Parathyroid adenoma (tissue), 2 donors: ENCODE results near the gene CTNNA1.

Source experiments
- H2AFZ ChIP-seq: fragments of 300-600 bp; sonication (generic); one replicate; pipeline ENCODE4 v1.7.0; 2017; ENCODE audit warnings: antibody characterized with exemption, mild to moderate bottlenecking
- H3K27ac ChIP-seq: fragments of 300-600 bp; sonication (generic); one replicate; pipeline ENCODE4 v1.7.0; 2017
- H3K27me3 ChIP-seq: fragments of 300-600 bp; sonication (generic); one replicate; pipeline ENCODE4 v1.7.0; 2017; ENCODE audit warnings: low read length; ENCODE audit not compliant: control insufficient read depth, insufficient read depth
- H3K36me3 ChIP-seq: fragments of 300-600 bp; sonication (generic); one replicate; pipeline ENCODE4 v1.7.0; 2017; ENCODE audit warnings: low read length; ENCODE audit not compliant: control insufficient read depth, insufficient read depth
- H3K4me1 ChIP-seq: fragments of 300-600 bp; sonication (generic); one replicate; pipeline ENCODE4 v1.7.0; 2017; ENCODE audit warnings: control low read depth
- H3K4me2 ChIP-seq: fragments of 300-600 bp; sonication (generic); one replicate; pipeline ENCODE4 v1.7.0; 2017; ENCODE audit warnings: low read length
- H3K4me3 ChIP-seq: fragments of 300-600 bp; sonication (generic); one replicate; pipeline ENCODE4 v1.7.0; 2017; ENCODE audit warnings: low read depth, low read length
- H3K79me2 ChIP-seq: fragments of 300-600 bp; sonication (generic); one replicate; pipeline ENCODE4 v1.7.0; 2017; ENCODE audit warnings: control low read depth
- H3K9ac ChIP-seq: fragments of 300-600 bp; sonication (generic); one replicate; pipeline ENCODE4 v1.7.0; 2017; ENCODE audit warnings: mild to moderate bottlenecking
- H3K9me3 ChIP-seq: fragments of 300-600 bp; sonication (generic); one replicate; pipeline ENCODE4 v1.7.0; 2017; ENCODE audit warnings: low read length; ENCODE audit not compliant: control insufficient read depth
- TF ChIP-seq, protein P1 (sequence below): fragments of 300-600 bp; sonication (generic); IDR thresholded peaks from one replicate; pipeline ENCODE4 v1.7.0; 2017; ENCODE audit warnings: antibody characterized with exemption, mild to moderate bottlenecking
- donor health status: primary hyperparathyroidism.

CTNNA1 gene

GRCh38 chr5:138943599-138944173 is 190.5 kb downstream of the CTNNA1 start:
- H2AFZ ChIP-seq, result no peak overlapping the region
- no peak overlapping the region for H3K4me3 ChIP-seq
- no peaks in the 10 kb centered on the region for H3K9me3 ChIP-seq
- H3K79me2 ChIP-seq, result no peaks in the 10 kb centered on the region
- no peak overlapping the region for H3K4me2 ChIP-seq
- no peak overlapping the region for H3K9ac ChIP-seq
- H3K27me3 ChIP-seq, result no peaks in the 10 kb centered on the region
- TF ChIP-seq, protein P1, sequence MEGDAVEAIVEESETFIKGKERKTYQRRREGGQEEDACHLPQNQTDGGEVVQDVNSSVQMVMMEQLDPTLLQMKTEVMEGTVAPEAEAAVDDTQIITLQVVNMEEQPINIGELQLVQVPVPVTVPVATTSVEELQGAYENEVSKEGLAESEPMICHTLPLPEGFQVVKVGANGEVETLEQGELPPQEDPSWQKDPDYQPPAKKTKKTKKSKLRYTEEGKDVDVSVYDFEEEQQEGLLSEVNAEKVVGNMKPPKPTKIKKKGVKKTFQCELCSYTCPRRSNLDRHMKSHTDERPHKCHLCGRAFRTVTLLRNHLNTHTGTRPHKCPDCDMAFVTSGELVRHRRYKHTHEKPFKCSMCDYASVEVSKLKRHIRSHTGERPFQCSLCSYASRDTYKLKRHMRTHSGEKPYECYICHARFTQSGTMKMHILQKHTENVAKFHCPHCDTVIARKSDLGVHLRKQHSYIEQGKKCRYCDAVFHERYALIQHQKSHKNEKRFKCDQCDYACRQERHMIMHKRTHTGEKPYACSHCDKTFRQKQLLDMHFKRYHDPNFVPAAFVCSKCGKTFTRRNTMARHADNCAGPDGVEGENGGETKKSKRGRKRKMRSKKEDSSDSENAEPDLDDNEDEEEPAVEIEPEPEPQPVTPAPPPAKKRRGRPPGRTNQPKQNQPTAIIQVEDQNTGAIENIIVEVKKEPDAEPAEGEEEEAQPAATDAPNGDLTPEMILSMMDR, result no peak
- peaks cover 6% of the 10 kb centered on the region for H3K4me1 ChIP-seq
- no peaks in the 10 kb centered on the region for H3K36me3 ChIP-seq
- no peak overlapping the region for H3K27ac ChIP-seq

DNA sequence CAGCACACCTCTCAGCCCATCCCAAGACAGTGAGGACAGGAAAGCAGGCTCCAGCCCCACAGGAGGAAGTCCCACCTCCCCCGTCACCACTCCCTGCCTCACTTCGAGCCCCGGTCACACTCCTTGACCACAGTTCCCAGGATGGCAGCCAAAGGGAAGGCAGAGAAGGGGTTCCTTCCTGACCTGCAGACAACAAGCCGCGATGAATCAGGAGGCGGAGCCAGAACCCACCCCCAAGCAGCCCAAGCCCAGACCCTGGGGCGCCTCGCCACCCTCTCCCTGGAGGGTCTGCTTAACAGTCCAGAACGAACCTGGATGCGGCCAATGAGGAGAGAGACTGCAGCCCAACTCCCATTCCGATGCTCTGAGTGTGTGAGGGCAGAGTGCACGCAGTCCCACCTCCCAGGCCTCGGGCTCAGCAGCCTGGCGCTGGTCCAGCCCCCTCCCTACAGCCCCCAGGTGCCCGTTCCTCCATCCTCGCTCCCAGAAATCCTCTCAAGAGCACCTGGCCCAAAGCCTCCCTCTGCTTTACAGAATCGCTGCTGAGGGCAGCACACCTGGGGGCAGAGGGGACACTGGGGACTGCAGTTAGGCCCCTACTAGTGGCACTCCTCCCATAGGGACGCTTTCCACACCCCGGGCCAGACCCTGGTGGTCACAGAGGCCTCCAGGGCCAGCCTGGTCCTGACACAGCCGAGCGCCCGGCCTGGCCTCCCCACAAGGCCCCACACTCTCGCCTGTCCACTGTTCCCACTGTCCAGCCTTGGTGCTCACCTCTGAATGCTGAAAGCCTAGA is 191.5 kb downstream of the CTNNA1 start:
- no peaks in the 10 kb centered on the region for H3K27me3 ChIP-seq
- no peak overlapping the region for H3K4me3 ChIP-seq
- H3K9me3 ChIP-seq, result no peaks in the 10 kb centered on the region
- no peak overlapping the region for H2AFZ ChIP-seq
- H3K9ac ChIP-seq, result no peak overlapping the region
- no peak overlapping the region for H3K4me2 ChIP-seq
- no peaks in the 10 kb centered on the region for H3K36me3 ChIP-seq
- peaks cover 6% of the 10 kb centered on the region for H3K4me1 ChIP-seq
- H3K79me2 ChIP-seq, result peaks cover 4% of the 10 kb centered on the region
- H3K27ac ChIP-seq, result no peak overlapping the region
- TF ChIP-seq, protein P1, result no peak

DNA sequence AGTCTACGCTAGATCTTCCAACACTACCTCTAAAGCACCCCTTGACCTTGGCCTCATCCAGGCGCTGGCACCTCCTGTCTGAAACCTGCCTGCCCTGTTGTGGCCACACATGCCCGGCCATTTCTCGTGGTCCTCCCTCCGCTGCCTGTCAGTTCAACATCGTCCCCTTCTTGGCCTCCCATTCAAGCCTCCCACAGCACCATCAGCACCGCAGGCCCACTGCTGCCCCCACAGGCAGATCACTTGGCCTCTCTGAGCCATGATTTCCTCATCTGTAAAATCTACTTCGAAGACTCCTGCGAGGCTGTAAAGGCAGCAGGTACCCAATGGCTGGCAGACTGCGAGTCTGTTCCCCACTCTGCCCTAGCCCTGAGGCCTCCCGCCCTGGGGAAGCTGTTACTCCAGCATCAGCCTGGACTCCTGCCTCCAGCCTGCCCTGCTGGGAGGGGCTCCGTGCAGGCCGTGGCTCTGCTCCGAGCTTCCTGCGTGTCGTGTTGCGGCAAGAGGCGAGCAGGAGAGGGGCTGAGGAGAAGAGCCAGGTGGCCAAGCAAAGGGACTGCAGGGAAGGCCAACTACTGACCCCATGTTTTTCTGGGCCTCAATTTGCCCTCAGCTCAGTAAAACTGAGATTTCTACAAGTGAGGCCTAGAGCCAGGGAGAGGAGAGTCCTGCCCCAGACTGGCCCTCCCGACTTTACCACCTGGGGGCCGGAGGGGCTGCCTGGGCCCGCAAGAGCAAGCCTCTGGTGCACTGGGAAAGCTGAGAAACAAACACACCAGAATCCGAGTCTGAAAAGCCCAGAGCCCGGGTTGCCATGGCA is 192.4 kb downstream of the CTNNA1 start:
- no peak overlapping the region for H3K9ac ChIP-seq
- peaks cover 11% of the 10 kb centered on the region for H3K4me1 ChIP-seq
- no peaks in the 10 kb centered on the region for H3K9me3 ChIP-seq
- no peak overlapping the region for H3K27ac ChIP-seq
- no peak overlapping the region for H3K4me2 ChIP-seq
- TF ChIP-seq, protein P1, result no peak
- H3K79me2 ChIP-seq, result peaks cover 4% of the 10 kb centered on the region
- H3K27me3 ChIP-seq, result no peaks in the 10 kb centered on the region
- no peak overlapping the region for H2AFZ ChIP-seq
- no peaks in the 10 kb centered on the region for H3K36me3 ChIP-seq
- no peak overlapping the region for H3K4me3 ChIP-seq

GRCh38 chr5:138946241-138946623 is 193.0 kb downstream of the CTNNA1 start:
- no peak overlapping the region for H2AFZ ChIP-seq
- H3K27me3 ChIP-seq, result no peaks in the 10 kb centered on the region
- H3K4me3 ChIP-seq, result no peak overlapping the region
- H3K36me3 ChIP-seq, result no peaks in the 10 kb centered on the region
- no peak overlapping the region for H3K4me2 ChIP-seq
- no peak overlapping the region for H3K9ac ChIP-seq
- H3K79me2 ChIP-seq, result peaks cover 4% of the 10 kb centered on the region
- H3K4me1 ChIP-seq, result peaks cover 11% of the 10 kb centered on the region
- TF ChIP-seq, protein P1, result no peak
- no peak overlapping the region for H3K27ac ChIP-seq
- no peaks in the 10 kb centered on the region for H3K9me3 ChIP-seq
